Mammary microvascular endothelial cell (primary cell): ENCODE measurements around the gene TOR1AIP2. TPM values are rescaled to one million over a fixed set of nuclear protein-coding genes. Genes with fewer than 3 reads are reported as not detected.

ENCODE experiments used
- total RNA-seq: library from RNA; depleted of rRNA; stranded (reverse); fragments of >200 nt; gene quantifications from 2 replicates; pipeline ENCODE4 v1.2.3, GENCODE V29; 2015

The TOR1AIP2 gene
- 63.7 and 76.0 TPM in 2 replicates for total RNA-seq

GRCh38 chr1:179877586-179878265 lies at the start of gene TOR1AIP2:
Gene TOR1AIP2 (minus strand): TSS chr1:179877803. CDS start chr1:179852665, 25,138 bp downstream.

GRCh38 chr1:179882253-179883039 lies 4.8 kb upstream of the TOR1AIP2 start, which contains the start of gene TOR1AIP1:
Gene TOR1AIP1 (plus strand): TSS chr1:179882285. CDS start chr1:179882503, 218 bp downstream.

Other genes with a start within 250 kb of the TOR1AIP2 start
- 0.30 and 0.47 TPM in 2 replicates for gene FAM163A, start 134.5 kb downstream of the TOR1AIP2 start, total RNA-seq
- gene TOR1AIP1, start 4.5 kb upstream of the TOR1AIP2 start, total RNA-seq = 36.0 and 39.6 TPM in 2 replicates
- gene CEP350, start 77.0 kb upstream of the TOR1AIP2 start, total RNA-seq = 15.2 and 19.1 TPM in 2 replicates